GM12873 (cell line): Measurements from ENCODE around the gene XAB2.

Source experiments
- TF ChIP-seq, protein P1 (sequence below): IDR thresholded peaks from 2 replicates; pipeline ENCODE4 v1.5.1; 2012; ENCODE audit warnings: low read depth, mild to moderate bottlenecking, moderate library complexity, low read length, control low read depth; ENCODE audit not compliant: insufficient read depth; ENCODE audit errors: missing control alignments

XAB2 gene

DNA sequence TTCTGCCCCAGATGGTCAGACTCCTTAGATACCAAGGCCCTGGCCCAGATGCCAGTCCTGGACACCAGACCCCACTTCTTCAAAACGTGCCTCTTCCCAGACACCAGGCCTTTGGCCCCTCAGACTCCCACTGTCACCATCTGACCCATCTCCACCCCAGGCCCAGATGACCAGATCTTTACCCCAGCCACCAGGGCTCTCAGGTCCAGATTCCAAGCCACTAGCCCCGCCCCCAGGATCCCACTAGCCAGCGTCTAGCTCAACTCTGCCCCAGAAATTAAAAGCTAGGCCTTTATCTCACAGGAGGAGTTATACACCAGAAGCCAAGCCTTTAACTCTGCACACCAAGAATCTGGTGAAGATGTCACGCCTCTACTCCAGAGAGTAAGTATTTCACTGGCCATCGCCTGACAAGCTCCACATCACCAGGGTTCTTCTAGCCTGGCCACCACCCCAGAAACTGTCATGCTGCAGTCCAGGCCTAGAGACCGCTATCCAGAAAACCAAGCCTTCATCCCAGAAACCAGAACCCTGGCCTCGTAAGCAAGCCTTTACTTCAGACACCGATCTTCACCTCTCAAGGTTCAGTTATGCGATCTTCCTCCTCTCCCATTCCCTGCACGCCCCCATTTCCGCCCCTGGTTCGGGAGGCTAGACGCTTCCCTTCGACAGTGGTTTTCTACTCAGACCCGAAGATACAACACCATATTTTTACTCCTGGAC lies 595 bp downstream of the XAB2 start:
- TF ChIP-seq, protein P1, sequence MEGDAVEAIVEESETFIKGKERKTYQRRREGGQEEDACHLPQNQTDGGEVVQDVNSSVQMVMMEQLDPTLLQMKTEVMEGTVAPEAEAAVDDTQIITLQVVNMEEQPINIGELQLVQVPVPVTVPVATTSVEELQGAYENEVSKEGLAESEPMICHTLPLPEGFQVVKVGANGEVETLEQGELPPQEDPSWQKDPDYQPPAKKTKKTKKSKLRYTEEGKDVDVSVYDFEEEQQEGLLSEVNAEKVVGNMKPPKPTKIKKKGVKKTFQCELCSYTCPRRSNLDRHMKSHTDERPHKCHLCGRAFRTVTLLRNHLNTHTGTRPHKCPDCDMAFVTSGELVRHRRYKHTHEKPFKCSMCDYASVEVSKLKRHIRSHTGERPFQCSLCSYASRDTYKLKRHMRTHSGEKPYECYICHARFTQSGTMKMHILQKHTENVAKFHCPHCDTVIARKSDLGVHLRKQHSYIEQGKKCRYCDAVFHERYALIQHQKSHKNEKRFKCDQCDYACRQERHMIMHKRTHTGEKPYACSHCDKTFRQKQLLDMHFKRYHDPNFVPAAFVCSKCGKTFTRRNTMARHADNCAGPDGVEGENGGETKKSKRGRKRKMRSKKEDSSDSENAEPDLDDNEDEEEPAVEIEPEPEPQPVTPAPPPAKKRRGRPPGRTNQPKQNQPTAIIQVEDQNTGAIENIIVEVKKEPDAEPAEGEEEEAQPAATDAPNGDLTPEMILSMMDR, result no peak

- TF ChIP-seq, protein P1, result no peak
These were observed 2.2 kb downstream of the XAB2 start for GRCh38 chr19:7627166-7627565.

- TF ChIP-seq, protein P1, result no peak
These were observed 3.5 kb downstream of the XAB2 start for GRCh38 chr19:7625763-7626372.

- TF ChIP-seq, protein P1, result no peak
These were observed 4.5 kb downstream of the XAB2 start for GRCh38 chr19:7624810-7625209.

- TF ChIP-seq, protein P1, result no peak
These were observed 5.4 kb downstream of the XAB2 start for GRCh38 chr19:7623725-7624603.

DNA sequence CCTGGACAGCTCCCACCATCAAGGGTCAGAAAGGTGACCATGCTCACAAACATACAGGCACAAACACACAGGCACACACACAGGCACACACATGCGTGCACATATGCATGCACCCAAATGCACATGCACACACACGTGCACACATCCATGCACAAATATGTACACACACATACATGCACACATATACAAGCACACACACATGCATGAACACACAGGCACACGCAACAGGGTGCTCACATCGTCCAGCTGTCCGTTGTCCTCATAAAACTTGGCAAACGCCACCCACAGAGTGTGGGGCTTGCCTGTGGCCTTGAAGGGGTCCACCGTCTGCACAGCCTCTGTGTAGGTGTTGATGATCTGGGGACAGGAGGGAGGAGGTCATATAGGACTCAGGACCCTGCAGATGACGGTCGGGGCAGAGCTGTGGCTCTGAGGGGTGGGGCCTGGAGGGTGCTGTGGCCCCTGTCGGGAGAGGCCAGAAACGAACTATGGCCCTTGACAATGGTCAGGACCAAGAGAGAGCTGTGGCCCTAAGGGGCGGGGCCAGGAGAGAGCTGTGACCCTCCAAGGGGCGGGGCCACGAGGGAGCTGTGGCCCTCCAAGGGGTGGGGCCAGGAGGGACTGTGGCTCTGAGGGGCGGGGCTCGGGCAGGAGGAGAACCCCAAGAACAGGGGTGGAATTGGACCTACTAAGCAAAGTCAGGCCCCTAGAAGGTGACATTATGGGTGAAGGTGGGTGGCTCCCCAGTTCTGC lies 6.2 kb downstream of the XAB2 start:
- TF ChIP-seq, protein P1, result no peak
